ENCODE results near the gene MRRF. TPM values are rescaled to one million over a fixed set of nuclear protein-coding genes. Genes with fewer than 3 reads are reported as not detected.
"Not testable (repeated sequence)": the region's sequence is repeated elsewhere in the genome, so short reads cannot be mapped to it uniquely, and the experiment has no call there.

The MRRF gene
- polyA plus RNA-seq, 10 donors, result 21.6 to 40.8 (median 27.7) TPM

- DNase-seq, result no peak
These were observed 3.5 kb downstream of the MRRF start for GRCh38 chr9:122268041-122268814.

GRCh38 chr9:122274055-122274454 lies 9.4 kb downstream of the MRRF start:
- no peak for DNase-seq

- DNase-seq, result no peak
These were observed 11.4 kb downstream of the MRRF start for GRCh38 chr9:122276096-122276495.

GRCh38 chr9:122277285-122277897 lies 12.7 kb downstream of the MRRF start:
- no peak for DNase-seq

- no peak for DNase-seq
These were observed 16.7 kb downstream of the MRRF start for GRCh38 chr9:122281368-122281767.

GRCh38 chr9:122286764-122287163 lies 22.1 kb downstream of the MRRF start:
- DNase-seq, result no peak

GRCh38 chr9:122287214-122287720 lies 22.6 kb downstream of the MRRF start:
- DNase-seq, result no peak

GRCh38 chr9:122291458-122291857 lies 26.8 kb downstream of the MRRF start:
- DNase-seq, result no peak

- no peak for DNase-seq
These were observed 29.8 kb downstream of the MRRF start for GRCh38 chr9:122294531-122294930.

- DNase-seq, result no peak
These were observed 32.8 kb downstream of the MRRF start for GRCh38 chr9:122297512-122297911.

GRCh38 chr9:122302237-122303093 lies 37.8 kb downstream of the MRRF start:
- DNase-seq, result no peak

GRCh38 chr9:122307061-122307460 lies 42.4 kb downstream of the MRRF start:
- no peak for DNase-seq

GRCh38 chr9:122307925-122308324 lies 43.2 kb downstream of the MRRF start:
- no peak for DNase-seq

- DNase-seq, result no peak
These were observed 45.2 kb downstream of the MRRF start for GRCh38 chr9:122309861-122310260.

- DNase-seq, result no peak
These were observed 49.5 kb downstream of the MRRF start for GRCh38 chr9:122314165-122314564.

- DNase-seq, result no peak
These were observed 50.9 kb downstream of the MRRF start for GRCh38 chr9:122315534-122315933.

GRCh38 chr9:122318284-122318683 lies 53.6 kb downstream of the MRRF start:
- DNase-seq, result no peak

GRCh38 chr9:122320413-122320881 lies 55.8 kb downstream of the MRRF start:
- DNase-seq, result no peak

GRCh38 chr9:122322553-122322952 lies 57.9 kb downstream of the MRRF start:
- no peak for DNase-seq

GRCh38 chr9:122324665-122325064 lies 60.0 kb downstream of the MRRF start:
- DNase-seq, result not testable (repeated sequence)

- DNase-seq, result no peak
These were observed 60.4 kb downstream of the MRRF start for GRCh38 chr9:122325124-122325523.

GRCh38 chr9:122327175-122327574 lies 62.5 kb downstream of the MRRF start:
- DNase-seq, result no peak
